C4-2B (cell line): Measurements from ENCODE around the gene SERPINA6.
"Not testable (repeated sequence)": the region's sequence is repeated elsewhere in the genome, so short reads cannot be mapped to it uniquely, and the experiment has no call there.

Source experiments
- H3K27ac ChIP-seq: fragments of 450-650 bp; 2 replicates; pipeline ENCODE4 v1.5.1; 2017
- CTCF ChIP-seq: fragments of 450-650 bp; conservative IDR thresholded peaks from 2 replicates; pipeline ENCODE4 v1.5.1; 2017; ENCODE audit warnings: mild to moderate bottlenecking
- ZFX ChIP-seq: fragments of 450-650 bp; IDR thresholded peaks from 2 replicates; pipeline ENCODE4 v1.6.1; 2017

Gene SERPINA6

GRCh38 chr14:94288610-94289465 lies 34.3 kb downstream of the SERPINA6 start:
- H3K27ac ChIP-seq = no peak overlapping the region
- TF ChIP-seq ZFX = no peak

- no peak overlapping the region for H3K27ac ChIP-seq
- no peak for TF ChIP-seq ZFX
- no peak for TF ChIP-seq CTCF
Measured at GRCh38 chr14:94285158-94285557, 38.0 kb downstream of the SERPINA6 start.

- TF ChIP-seq CTCF (no peak), ZFX (no peak)
- no peak overlapping the region for H3K27ac ChIP-seq
Measured at GRCh38 chr14:94284221-94284620, 38.9 kb downstream of the SERPINA6 start.

- H3K27ac ChIP-seq = no peak overlapping the region
- TF ChIP-seq ZFX (no peak), CTCF (no peak)
Measured at GRCh38 chr14:94282991-94283723, 40.0 kb downstream of the SERPINA6 start.

GRCh38 chr14:94278731-94279130 lies 44.4 kb downstream of the SERPINA6 start:
- H3K27ac ChIP-seq = no peak overlapping the region
- TF ChIP-seq CTCF = no peak
- no peak for TF ChIP-seq ZFX

GRCh38 chr14:94276898-94277561 lies 46.1 kb downstream of the SERPINA6 start:
- not testable (repeated sequence) for H3K27ac ChIP-seq

GRCh38 chr14:94269156-94269555 lies 54.0 kb downstream of the SERPINA6 start:
- H3K27ac ChIP-seq = no peak overlapping the region
- TF ChIP-seq CTCF (no peak), ZFX (no peak)

GRCh38 chr14:94268582-94268981 lies 54.6 kb downstream of the SERPINA6 start:
- not testable (repeated sequence) for H3K27ac ChIP-seq
